Measurements from ENCODE around the gene PRSS48.
"Not testable (repeated sequence)": the region's sequence is repeated elsewhere in the genome, so short reads cannot be mapped to it uniquely, and the experiment has no call there.

Gene PRSS48

DNA sequence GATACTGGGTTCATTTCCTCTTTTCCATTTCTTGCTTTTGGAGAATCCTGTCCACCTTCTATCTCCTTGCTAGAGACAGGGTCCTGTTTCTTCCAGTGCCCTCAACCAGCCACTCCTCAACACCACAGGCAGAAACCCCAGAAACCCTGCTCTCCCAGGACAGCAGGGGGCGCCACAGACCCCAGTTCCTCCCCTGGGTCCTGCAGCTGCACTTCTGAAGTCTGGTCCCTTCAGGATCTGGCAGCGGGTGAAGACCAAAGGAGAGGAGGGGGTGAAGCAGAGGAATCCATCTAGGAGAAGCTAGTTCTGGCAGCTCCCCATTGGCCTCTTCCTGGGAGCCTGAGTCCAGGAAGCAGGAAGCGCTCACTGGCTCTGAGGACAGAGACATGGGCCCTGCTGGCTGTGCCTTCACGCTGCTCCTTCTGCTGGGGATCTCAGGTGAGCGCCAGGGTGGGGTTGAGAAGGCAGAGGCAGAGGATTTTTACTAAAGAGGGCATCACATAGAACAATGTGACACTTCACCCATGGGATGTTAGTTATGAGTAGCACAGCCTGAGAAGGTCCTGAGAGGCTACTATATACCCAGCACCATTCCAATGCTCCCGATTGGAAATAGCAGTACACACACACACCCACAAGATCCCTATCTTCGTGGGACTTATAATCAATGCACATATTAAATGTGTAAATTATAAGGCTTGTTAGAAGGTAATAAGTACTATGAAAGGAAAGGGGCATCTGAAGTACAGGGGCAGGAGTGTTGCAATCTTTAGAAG lies at the start of gene PRSS48:
TSS of gene PRSS48 (plus strand) at position 375 of the 776 bp plus-strand sequence. CDS start at position 387, 12 bp downstream.
- no peak for DNase-seq (ENCODE audit: low read depth)

DNA sequence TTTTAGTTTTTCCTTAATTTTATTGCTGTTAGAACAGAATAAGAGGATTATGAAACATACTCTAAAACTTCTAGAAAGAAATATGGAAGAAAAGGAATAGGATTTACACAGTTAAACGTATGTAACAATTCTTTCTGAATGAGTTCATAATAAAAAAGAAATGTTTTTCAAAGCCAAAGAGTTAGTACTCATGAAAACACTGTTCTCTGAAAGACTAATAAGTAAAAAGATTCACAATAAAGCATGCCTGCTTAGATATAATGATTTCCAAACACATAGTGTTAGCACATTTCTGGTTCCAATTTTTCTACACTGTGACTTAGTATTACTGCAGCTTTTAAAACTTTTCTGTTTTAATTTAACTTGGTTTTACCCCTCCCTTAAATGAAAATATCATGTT lies 49.8 kb upstream of the PRSS48 start:
- no peak for DNase-seq (ENCODE audit: low read depth)

DNA sequence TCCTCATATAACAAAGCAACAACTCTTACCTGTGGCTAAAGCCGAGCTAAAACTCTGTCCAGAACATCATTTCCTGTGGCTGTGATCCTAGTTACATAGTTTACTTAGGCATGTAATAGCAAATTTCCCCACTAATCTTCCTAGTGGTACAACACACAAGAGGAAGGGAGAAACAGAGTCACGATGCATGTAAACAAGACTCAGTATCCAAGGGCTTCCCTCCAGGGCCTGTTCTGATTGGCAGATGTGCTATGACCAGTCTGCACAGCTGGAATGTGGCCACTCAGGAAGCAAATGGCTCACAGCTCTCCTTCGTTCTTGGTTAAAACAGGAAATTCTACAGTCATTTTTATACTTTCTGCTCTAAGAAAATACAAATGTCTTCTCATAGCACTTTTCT lies 49.2 kb upstream of the PRSS48 start:
- peak; percentile 95 for DNase-seq (ENCODE audit: low read depth)

GRCh38 chr4:151228189-151229119 lies 48.5 kb upstream of the PRSS48 start:
- DNase-seq (ENCODE audit: low read depth): peak; percentile 19

- DNase-seq (ENCODE audit: low read depth): no peak
These were observed 44.9 kb upstream of the PRSS48 start for GRCh38 chr4:151231915-151232595.

- no peak for DNase-seq (ENCODE audit: low read depth)
These were observed 43.4 kb upstream of the PRSS48 start for GRCh38 chr4:151233600-151233999.

- not testable (repeated sequence) for DNase-seq (ENCODE audit: low read depth)
These were observed 41.6 kb upstream of the PRSS48 start for GRCh38 chr4:151235373-151235772.

GRCh38 chr4:151236036-151236435 lies 40.9 kb upstream of the PRSS48 start:
- DNase-seq (ENCODE audit: low read depth): no peak

DNA sequence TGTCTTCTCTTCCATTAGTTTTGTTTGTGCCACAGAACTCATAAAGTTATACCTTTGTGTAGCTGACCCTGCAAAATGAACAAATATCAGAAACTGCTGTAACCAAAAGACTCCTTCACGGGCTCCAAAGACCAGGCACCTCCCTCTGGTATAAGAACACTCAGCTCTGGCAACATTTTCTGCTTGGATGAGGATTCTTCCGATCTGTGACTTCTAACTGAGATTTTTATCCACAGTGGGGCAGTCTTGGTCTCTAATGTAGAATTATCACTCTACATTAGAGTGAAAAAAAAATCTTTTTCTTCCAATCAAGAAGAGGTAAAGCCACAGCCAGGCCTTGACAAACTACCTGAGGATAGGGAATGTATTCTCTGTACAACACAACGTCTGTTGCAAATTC lies 38.5 kb upstream of the PRSS48 start:
- DNase-seq (ENCODE audit: low read depth): peak; percentile 43

- no peak for DNase-seq (ENCODE audit: low read depth)
These were observed 37.4 kb upstream of the PRSS48 start for GRCh38 chr4:151239608-151240007.

DNA sequence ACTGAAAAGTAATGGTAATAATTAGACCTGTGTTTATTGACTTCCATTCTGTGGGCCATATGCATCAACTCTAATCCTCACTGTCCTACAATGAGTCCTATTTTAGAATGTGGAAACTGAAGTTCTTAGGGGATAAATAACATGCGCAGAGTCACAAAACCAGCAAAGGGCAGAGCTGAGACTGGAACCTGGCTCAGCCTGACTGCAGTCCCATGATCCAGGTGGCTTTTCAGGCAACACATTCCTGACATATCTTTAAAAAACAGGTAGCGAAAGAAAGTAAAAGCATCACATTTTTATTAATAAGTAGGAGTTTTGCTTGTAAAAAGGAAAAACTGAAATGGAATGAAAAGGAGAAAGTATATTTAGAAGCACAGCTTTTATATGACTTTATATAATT lies 34.7 kb upstream of the PRSS48 start:
- no peak for DNase-seq (ENCODE audit: low read depth)

GRCh38 chr4:151246742-151247141 lies 30.2 kb upstream of the PRSS48 start:
- no peak for DNase-seq (ENCODE audit: low read depth)

DNA sequence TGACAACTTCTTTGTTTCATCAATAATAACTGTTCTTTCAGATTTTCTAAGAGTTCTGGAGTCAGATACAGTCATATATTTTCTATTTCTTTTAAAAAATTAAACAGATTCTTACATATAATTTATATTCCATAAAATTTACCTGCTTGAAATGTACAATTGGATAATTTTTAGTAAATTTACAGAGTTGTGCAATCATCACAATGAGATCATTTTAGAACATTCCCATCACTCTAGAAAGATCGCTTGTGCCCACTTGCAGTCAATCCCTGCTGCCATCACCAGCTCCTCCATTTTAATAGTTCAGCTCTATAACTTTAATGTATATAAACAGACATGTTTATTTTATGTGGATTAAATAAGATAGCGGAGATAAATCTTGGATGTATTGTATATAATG lies 29.6 kb upstream of the PRSS48 start:
- no peak for DNase-seq (ENCODE audit: low read depth)

DNA sequence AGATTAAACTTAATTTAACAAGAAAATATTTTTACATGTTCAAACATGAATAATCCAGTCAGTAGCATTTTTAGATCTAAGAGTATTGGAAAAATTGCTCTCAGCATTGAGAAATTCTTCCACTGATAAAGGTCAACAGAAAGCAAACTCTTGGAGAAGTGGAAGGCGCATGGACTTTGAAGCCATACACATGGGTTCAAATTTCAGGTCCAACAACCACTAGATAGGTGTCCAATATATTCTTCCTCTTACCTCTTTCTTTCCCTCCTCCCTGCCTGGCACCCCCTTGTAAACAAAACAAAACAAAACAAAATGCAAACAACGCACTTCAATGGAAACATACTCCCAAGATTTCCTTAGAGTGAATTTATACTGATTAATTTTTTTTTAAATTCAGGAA lies 28.4 kb upstream of the PRSS48 start:
- DNase-seq (ENCODE audit: low read depth): no peak

DNA sequence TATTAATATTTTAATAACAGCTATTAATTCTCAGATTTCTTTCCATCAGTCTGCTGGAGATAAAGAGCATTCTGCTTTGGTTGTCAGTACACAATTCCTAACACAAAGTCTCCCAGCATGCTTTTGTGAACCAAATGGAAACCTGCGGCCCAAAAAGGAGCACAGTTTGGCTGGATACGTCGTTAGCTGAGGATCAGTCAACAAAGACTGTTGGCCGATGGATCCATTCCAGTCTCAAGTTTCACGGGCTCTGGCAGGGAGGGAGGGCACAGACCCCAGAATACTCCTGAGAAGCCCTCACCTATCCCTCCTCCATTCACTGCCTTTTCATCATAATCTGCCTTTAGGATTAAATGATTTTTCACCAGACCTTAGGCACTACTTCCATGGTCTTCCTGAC lies 26.3 kb upstream of the PRSS48 start:
- DNase-seq (ENCODE audit: low read depth): no peak

DNA sequence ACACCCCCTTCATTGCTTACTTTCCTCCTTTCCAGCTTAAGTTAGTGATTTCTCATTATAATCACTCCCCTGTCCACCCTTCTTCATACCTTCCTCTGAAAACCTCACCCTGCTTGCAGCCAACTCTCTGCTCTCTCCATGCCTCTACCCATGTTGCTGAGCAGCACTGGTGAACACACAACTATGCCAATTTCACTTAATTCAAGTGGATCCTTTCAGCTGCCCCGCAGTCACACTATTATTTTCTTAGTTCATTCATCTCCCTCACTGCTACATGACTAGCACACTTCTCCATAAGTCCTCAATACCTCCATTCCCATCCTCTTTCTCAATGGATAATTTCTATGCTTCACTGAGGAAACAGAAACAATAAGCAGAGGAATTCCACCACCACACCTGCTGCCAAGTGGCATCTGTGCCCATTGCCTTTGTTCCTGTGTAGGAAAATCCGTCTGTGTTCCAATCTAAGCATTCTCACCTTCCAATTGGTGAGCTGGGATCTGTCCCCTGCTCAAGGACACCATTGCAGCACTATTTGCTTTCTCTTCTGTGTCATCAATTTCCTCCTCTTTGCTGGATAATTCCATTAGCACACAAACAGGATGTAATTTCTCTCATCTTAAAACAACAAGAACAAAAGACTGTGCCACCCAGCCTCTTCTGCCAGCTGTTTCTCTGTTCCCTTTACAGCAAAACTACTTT lies 25.2 kb upstream of the PRSS48 start:
- no peak for DNase-seq (ENCODE audit: low read depth)

DNA sequence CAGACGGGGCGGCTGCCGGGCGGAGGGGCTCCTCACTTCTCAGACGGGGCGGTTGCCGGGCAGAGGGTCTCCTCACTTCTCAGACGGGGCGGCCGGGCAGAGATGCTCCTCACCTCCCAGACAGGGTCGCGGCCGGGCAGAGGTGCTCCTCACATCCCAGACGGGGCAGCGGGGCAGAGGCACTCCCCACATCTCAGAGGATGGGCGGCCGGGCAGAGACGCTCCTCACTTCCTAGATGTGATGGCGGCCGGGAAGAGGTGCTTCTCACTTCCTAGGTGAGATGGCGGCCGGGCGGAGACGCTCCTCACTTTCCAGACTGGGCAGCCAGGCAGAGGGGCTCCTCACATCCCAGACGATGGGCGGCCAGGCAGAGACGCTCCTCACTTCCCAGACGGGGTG lies 21.7 kb upstream of the PRSS48 start:
- not testable (repeated sequence) for DNase-seq (ENCODE audit: low read depth)

GRCh38 chr4:151255680-151256079 lies 21.3 kb upstream of the PRSS48 start:
- not testable (repeated sequence) for DNase-seq (ENCODE audit: low read depth)

DNA sequence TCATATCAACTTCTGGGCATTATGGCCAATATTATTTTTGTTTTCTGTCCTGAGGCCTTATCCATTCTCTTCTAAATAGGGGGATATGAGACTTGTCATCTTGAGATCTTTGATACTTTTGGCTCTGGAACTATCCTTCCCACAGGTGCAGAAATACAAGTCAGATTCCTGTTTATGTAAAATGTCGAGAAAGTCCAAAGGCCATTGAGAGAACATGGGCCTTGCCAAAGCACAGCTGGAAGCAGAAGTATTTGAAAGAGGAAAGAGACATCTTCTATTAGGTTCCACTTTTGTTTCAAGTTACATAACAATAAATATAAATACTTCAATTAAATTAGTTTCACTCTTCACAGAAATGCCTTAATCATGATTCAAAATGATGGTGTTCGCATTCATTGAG lies 20.8 kb upstream of the PRSS48 start:
- no peak for DNase-seq (ENCODE audit: low read depth)

DNA sequence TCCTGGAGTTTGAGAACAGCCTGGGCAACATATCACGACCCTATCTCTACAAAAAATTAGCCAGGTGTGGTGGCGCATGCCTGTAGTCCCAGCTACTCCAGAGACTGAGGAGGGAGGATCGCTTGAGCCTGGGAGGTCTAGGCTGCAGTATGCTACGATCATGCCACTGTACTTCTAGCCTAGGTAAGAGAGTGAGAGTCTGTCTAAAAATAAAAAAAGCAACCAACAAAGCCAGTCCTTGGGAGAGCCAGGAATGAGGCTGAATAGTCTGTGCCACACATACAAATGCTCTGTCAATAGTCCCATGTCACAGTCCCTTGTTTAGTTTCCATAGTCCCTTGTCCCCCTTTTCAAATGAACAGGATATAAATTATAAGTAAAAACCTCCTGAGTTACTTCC lies 19.3 kb upstream of the PRSS48 start:
- no peak for DNase-seq (ENCODE audit: low read depth)

DNA sequence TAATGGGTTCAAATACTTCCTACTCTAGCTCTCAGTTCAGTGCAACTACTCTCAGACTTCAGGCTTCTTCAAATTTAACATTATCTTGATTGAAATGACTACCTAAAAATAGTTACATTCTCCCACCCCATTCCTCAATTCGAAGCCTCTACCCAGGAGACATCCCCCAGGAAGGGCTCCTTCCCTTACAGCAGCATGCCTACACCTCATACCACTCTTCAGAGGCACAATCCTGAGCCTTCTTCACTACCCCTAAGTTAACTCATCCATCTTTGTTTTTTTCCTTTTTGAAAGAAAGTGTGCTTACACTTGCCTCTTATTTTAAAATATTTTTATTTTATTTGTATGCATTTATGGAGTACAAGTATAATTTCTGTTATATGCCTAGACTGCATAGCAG lies 17.2 kb upstream of the PRSS48 start:
- DNase-seq (ENCODE audit: low read depth): no peak

DNA sequence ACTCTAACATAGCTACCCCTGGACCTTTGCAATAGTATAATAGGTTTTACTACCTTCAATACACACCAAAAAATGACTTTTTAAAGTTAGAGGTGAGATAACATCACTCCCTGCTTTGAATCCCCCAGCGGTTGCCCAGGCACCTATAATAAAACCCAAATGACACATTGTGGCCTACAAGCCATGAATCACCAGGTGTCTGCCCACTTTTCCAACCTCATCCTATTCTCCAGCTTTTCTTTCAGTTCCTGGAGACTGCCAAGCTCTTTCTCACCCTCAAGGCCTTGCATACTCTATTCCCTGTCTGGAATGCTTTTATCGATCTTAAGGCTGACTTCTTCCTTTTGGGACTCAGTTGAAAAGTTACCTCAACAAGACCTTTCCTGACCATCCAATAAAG lies 16.4 kb upstream of the PRSS48 start:
- DNase-seq (ENCODE audit: low read depth): no peak
